Measurements from ENCODE around the gene UROC1.

DNA sequence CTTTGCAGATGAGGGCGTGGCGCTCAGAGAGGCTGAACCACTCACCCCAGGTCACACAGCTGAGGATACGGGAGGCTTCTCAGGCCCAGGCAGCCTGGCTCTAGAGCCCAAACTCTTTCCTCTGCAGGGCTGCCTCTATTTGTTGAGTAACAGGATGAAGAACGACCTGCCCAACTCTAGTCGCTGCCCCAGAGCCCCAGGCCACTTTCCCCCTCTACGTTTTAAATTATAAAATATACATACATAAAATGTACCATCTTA lies 22.7 kb downstream of the UROC1 start:
- no peak for TF ChIP-seq TAF1 (IDR thresholded peaks at IDR 0.05; ENCODE audit: low read depth, low read length)
- no peak for TF ChIP-seq POLR2A (IDR thresholded peaks at IDR 0.05; ENCODE audit: low read depth, low read length)
- no peak for TF ChIP-seq POLR2AphosphoS5 (IDR thresholded peaks at IDR 0.05; ENCODE audit: low read depth, low read length)
- TF ChIP-seq SPI1 (IDR thresholded peaks at IDR 0.05; ENCODE audit: low read depth, low read length): no peak
- TF ChIP-seq PAX5 (IDR thresholded peaks at IDR 0.05; ENCODE audit: insufficient read depth, low read length, severe bottlenecking): no peak

Data from GM12891 (cell line).